Tibial artery (tissue), 4 donors: Measurements from ENCODE around the gene PRLR.

Source experiments
- DNase-seq, 2 donors: peaks; one replicate each; pipeline ENCODE4 v3.0.0-alpha.2; 2019
- H3K27ac ChIP-seq, 2 donors: fragments of 200-600 bp; sonication (generic) in 1 of 2; 1 replicate in 1 of 2; 2 replicates in 1 of 2; pipeline ENCODE4 v1.5.1; 2018 to 2019; ENCODE audit warnings: mild to moderate bottlenecking in 1 of 2
- H3K27me3 ChIP-seq, 2 donors: fragments of 200-600 bp; sonication (generic) in 1 of 2; one replicate each; pipeline versions ENCODE4 v1.5.1 to v1.6.0; 2016 to 2019
- H3K36me3 ChIP-seq, 3 donors: fragments of 200-600 bp; sonication (generic) in 2 of 3; one replicate each; pipeline ENCODE4 v1.5.1; 2016 to 2019; ENCODE audit warnings: mild to moderate bottlenecking in 2 of 3
- H3K4me1 ChIP-seq, 4 donors: fragments of 200-600 bp; sonication (generic) in 2 of 4; 1 replicate in 3 of 4; 2 replicates in 1 of 4; pipeline ENCODE4 v1.5.1; 2016 to 2019
- H3K4me3 ChIP-seq, 2 donors: fragments of 200-600 bp; sonication (generic) in 1 of 2; 1 replicate in 1 of 2; 2 replicates in 1 of 2; pipeline ENCODE4 v1.5.1; 2018 to 2019; ENCODE audit warnings: mild to moderate bottlenecking in 2 of 2
- H3K9me3 ChIP-seq, 3 donors: fragments of 200-600 bp; sonication (generic) in 1 of 3; one replicate each; pipeline ENCODE4 v1.5.1; 2016 to 2019
- intact Hi-C: fragments of 100-400 bp; cut with DNase I; formaldehyde crosslinking; loops from one replicate; pipeline ENCODE4 v1.15.0; 2023; ENCODE audit warnings: low total_unique reads
- TF ChIP-seq, protein P1 (sequence below), 2 experiments: fragments of 200-600 bp in 1 of 2; fragments of 450-650 bp in 1 of 2; IDR thresholded peaks; one replicate each; pipeline ENCODE4 v1.5.1; 2017 to 2019; ENCODE audit warnings: antibody characterized with exemption in 2 of 2, mild to moderate bottlenecking in 1 of 2, moderate library complexity in 1 of 2

Gene PRLR

DNA sequence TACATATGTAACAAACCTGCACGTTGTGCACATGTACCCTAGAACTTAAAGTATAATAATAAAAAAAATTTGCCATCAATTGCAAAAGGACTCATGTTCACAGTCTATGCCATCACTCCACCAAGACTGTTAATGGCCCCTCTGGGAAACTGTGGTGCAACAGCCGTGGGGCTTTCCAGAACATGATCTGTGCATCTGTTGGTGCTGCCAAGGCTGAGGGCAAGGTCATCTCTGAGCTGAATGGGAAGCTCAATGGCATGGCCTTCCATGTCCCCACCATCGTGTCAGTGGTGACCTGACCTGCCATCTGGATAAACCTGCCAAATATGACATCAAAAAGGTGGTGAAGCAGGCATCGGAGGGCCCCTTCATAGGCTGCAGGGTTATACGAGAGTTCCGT is 149.2 kb downstream of the PRLR start:
- Histone ChIP-seq H3K27me3 (no peaks in the 10 kb centered on the region), H3K36me3 (no peaks in the 10 kb centered on the region), H3K4me3 (no peak overlapping the region), H3K4me1 (no peaks in the 10 kb centered on the region), H3K27ac (no peak overlapping the region), H3K9me3 (no peaks in the 10 kb centered on the region)
- intact Hi-C loops, result no loop called here
- TF ChIP-seq, protein P1, sequence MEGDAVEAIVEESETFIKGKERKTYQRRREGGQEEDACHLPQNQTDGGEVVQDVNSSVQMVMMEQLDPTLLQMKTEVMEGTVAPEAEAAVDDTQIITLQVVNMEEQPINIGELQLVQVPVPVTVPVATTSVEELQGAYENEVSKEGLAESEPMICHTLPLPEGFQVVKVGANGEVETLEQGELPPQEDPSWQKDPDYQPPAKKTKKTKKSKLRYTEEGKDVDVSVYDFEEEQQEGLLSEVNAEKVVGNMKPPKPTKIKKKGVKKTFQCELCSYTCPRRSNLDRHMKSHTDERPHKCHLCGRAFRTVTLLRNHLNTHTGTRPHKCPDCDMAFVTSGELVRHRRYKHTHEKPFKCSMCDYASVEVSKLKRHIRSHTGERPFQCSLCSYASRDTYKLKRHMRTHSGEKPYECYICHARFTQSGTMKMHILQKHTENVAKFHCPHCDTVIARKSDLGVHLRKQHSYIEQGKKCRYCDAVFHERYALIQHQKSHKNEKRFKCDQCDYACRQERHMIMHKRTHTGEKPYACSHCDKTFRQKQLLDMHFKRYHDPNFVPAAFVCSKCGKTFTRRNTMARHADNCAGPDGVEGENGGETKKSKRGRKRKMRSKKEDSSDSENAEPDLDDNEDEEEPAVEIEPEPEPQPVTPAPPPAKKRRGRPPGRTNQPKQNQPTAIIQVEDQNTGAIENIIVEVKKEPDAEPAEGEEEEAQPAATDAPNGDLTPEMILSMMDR (IDR thresholded peaks at IDR 0.05), result no peak
- DNase-seq, result no peak

DNA sequence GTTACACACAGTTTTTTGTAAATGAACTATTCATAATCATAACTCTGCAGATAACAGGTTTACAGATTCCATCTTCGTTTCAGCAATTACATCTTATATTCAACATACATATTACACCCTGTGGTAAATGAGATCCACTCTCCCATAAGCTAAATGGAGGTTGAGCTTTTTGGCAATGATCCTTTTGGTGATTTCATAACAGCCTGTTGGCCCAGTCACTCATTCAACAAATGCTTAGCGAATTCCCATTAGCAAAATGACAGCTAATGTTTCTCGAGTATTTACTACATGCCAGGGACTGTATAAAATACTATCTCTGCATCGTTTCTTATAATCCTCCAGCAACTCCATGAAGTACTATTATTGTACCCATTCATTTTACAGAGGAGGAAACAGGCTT is 157.1 kb downstream of the PRLR start:
- intact Hi-C loops, result no loop called here
- Histone ChIP-seq H3K4me3 (no peak overlapping the region), H3K36me3 (no peaks in the 10 kb centered on the region), H3K27ac (no peak overlapping the region), H3K9me3 (no peaks in the 10 kb centered on the region), H3K27me3 (no peaks in the 10 kb centered on the region), H3K4me1 (no peaks in the 10 kb centered on the region)
- TF ChIP-seq, protein P1 (IDR thresholded peaks at IDR 0.05), result no peak
- DNase-seq, result no peak

DNA sequence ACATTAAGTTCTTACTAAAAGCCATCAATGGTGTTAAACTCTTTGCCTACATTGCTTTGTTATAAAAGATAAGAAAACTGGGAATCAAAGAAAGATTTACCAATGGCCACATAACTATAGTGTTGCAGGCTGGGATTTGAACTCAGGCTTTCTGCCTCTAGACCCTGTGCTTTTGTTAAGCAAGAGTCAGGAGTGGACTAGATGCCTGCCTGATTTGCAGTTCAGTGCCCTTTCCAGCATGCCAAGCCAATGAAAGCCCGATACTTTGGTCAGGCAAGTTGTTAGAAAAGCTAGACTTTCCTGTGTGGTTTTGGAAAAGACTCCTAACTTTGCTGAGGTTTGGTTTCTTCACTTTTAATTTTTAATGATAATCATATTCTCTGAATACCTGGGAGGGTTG is 161.1 kb downstream of the PRLR start:
- Histone ChIP-seq H3K36me3 (peaks cover 0 to 3% (median 0%) of the 10 kb centered on the region in 3 donors), H3K4me3 (no peak overlapping the region), H3K27me3 (no peaks in the 10 kb centered on the region), H3K9me3 (no peaks in the 10 kb centered on the region), H3K4me1 (no peaks in the 10 kb centered on the region), H3K27ac (no peak overlapping the region)
- DNase-seq, result no peak
- intact Hi-C loops, result no loop called here
- TF ChIP-seq, protein P1 (IDR thresholded peaks at IDR 0.05), result no peak

DNA sequence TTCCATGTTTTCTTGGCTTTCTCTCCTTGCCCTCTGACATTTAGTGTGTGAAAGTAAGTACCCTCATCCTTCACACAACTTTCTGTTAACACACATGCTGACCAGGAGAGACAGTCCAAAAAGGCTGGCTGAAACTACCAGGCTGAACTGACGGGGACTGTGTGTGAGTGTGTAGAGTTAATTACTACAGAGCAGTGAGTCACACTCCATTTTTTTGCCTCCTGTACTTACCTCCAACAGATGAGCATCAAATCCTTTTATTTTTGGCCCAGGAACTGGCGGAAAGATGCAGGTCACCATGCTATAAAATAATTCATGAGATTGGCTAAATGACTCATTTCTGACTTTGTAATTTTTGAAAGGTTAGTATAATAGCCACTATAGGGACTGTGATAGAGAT is 162.3 kb downstream of the PRLR start:
- Histone ChIP-seq H3K4me3 (no peak overlapping the region), H3K27me3 (no peaks in the 10 kb centered on the region), H3K27ac (no peak overlapping the region), H3K36me3 (peaks cover 0 to 3% (median 0%) of the 10 kb centered on the region in 3 donors), H3K9me3 (no peaks in the 10 kb centered on the region), H3K4me1 (no peaks in the 10 kb centered on the region)
- no peak for DNase-seq
- intact Hi-C loops, result no loop called here
- TF ChIP-seq, protein P1 (IDR thresholded peaks at IDR 0.05), result no peak

DNA sequence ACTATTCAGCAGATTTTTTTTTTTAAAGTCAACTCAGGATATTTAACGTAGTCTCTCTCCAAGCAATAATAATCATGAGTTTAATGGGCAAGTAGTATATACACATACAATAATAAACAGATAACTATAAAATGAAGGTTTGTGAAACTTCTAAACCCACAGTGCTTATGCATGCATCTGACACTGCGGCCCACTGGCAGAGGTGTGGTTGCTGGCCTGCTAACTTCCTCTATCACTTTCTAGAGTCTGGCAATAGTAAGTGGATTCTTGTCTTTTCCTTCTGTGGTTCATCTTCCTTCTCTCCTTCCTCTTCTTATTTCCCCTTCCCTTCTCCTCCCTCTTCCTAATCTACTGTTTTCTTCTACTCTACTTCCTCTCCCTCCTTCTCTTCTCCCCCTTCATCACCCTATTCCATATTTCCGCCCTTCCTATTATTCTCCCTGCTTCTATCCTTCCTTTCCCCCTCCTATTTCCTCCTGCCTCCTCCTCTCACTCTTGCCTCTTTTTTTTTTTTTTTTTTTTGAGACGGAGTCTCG is 164.0 kb downstream of the PRLR start:
- H3K27me3 ChIP-seq, result no peaks in the 10 kb centered on the region
- TF ChIP-seq, protein P1 (IDR thresholded peaks at IDR 0.05), result no peak
- H3K4me3 ChIP-seq, result no peak overlapping the region
- H3K4me1 ChIP-seq, result no peaks in the 10 kb centered on the region
- no peak overlapping the region for H3K27ac ChIP-seq
- no peak for DNase-seq
- peaks cover 0 to 3% (median 0%) of the 10 kb centered on the region in 3 donors for H3K36me3 ChIP-seq
- intact Hi-C loops, result no loop called here
- H3K9me3 ChIP-seq, result no peaks in the 10 kb centered on the region

DNA sequence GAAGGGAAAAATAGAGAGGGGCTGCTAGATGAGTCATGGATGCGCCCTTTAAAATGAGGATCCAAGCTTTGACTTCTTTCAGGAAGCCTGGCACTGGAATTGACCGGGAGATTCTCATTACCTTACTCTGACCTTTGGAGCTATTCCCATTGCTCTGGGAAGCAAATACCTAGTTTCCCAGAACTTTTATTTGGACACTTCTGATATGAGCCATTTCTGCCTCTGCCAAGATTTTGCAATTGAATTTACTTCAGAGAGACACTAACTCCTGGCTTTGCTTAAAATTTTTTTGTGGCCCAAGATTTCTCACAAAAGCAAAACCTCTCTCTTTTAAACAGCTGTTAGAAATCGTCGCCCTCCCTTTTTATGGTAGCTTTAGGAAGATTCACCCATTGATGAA is 166.9 kb downstream of the PRLR start:
- Histone ChIP-seq H3K27ac (no peak overlapping the region), H3K27me3 (no peaks in the 10 kb centered on the region), H3K4me1 (no peaks in the 10 kb centered on the region), H3K36me3 (peaks cover 0 to 3% (median 0%) of the 10 kb centered on the region in 3 donors), H3K4me3 (no peak overlapping the region), H3K9me3 (no peaks in the 10 kb centered on the region)
- intact Hi-C loops, result no loop called here
- no peak for DNase-seq
- TF ChIP-seq, protein P1 (IDR thresholded peaks at IDR 0.05), result no peak
